A673 (cell line): ENCODE data around the gene AAR2. TPM values are rescaled to one million over a fixed set of nuclear protein-coding genes. Genes with fewer than 3 reads are reported as not detected.

ENCODE experiments used
- BruUV-seq: library from RNA; stranded (reverse); fragments of 400-500 nt; replicated peaks from 2 replicates; lab custom pipeline; 2021; lab: Mats Ljungman, UMichigan
- CTCF ChIA-PET: fragments of 300-600 bp; sonication (Branson Sonifier 250); formaldehyde crosslinking; loops from one replicate; lab custom pipeline; 2022; ENCODE audit warnings: antibody characterized with exemption; lab: Charles Lee
- POLR2A ChIA-PET: fragments of 300-600 bp; sonication (Branson Sonifier 250); formaldehyde crosslinking; loops from one replicate; lab custom pipeline; 2022; ENCODE audit warnings: antibody characterized with exemption; ENCODE audit not compliant: low non-redundant PET; lab: Charles Lee
- DNase-seq: peaks from one replicate; pipeline ENCODE4 v3.0.0-alpha.2; 2015; ENCODE audit warnings: low spot score
- H3K27ac ChIP-seq: fragments of 200-600 bp; sonication (generic); 2 replicates; pipeline ENCODE4 v1.5.1; 2016; ENCODE audit warnings: mixed run types, low read depth, mild to moderate bottlenecking, mixed read lengths, antibody characterized with exemption, low read length; ENCODE audit not compliant: poor library complexity, severe bottlenecking
- H3K27me3 ChIP-seq: fragments of 200-600 bp; sonication (generic); replicated peaks from 2 replicates; pipeline ENCODE4 v1.6.1; 2017; ENCODE audit warnings: mixed run types, low read depth, mild to moderate bottlenecking, mixed read lengths, antibody characterized with exemption, low read length; ENCODE audit not compliant: insufficient read depth, poor library complexity
- H3K36me3 ChIP-seq: fragments of 200-600 bp; sonication (generic); 2 replicates; pipeline ENCODE4 v1.6.1; 2016; ENCODE audit warnings: mixed run types, mild to moderate bottlenecking, mixed read lengths, antibody characterized with exemption, low read length; ENCODE audit not compliant: insufficient read depth, poor library complexity, severe bottlenecking
- H3K4me1 ChIP-seq: fragments of 200-600 bp; sonication (generic); 2 replicates; pipeline ENCODE4 v1.6.1; 2017; ENCODE audit warnings: mixed run types, mild to moderate bottlenecking, mixed read lengths, antibody characterized with exemption, low read length; ENCODE audit not compliant: insufficient read depth, poor library complexity, severe bottlenecking
- H3K4me3 ChIP-seq: fragments of 200-600 bp; sonication (generic); 2 replicates; pipeline ENCODE4 v1.5.1; 2016; ENCODE audit warnings: low read depth, mixed run types, mild to moderate bottlenecking, mixed read lengths, low read length; ENCODE audit not compliant: poor library complexity, severe bottlenecking
- H3K9me3 ChIP-seq: fragments of 200-600 bp; sonication (generic); 2 replicates; pipeline ENCODE4 v1.6.1; 2016; ENCODE audit warnings: mixed run types, low read depth, mild to moderate bottlenecking, mixed read lengths, antibody characterized with exemption, low read length; ENCODE audit not compliant: poor library complexity, severe bottlenecking
- EZH2 ChIP-seq: fragments of 200-600 bp; sonication (generic); IDR thresholded peaks from 2 replicates; pipeline ENCODE4 v1.6.1; 2017; ENCODE audit warnings: borderline replicate concordance, low read depth, mild to moderate bottlenecking, mixed read lengths, antibody characterized with exemption, low read length; ENCODE audit not compliant: poor library complexity, severe bottlenecking
- intact Hi-C: fragments of 100-400 bp; cut with micrococcal nuclease; formaldehyde crosslinking; loops from one replicate; pipeline ENCODE4 v1.10.0; 2022; ENCODE audit not compliant: unreplicated experiment
- total RNA-seq: library from RNA; stranded (reverse); gene quantifications from 2 replicates; pipeline ENCODE4 v1.2.3, GENCODE V29; 2021
- TF ChIP-seq, protein P1 (sequence below): fragments of 300-800, 200-600 bp; sonication (generic); conservative IDR thresholded peaks from 2 replicates; pipeline ENCODE4 v1.5.1; 2017; ENCODE audit warnings: low read depth, mild to moderate bottlenecking, antibody characterized with exemption, low read length, moderate library complexity, mixed read lengths

Gene AAR2
- total RNA-seq, 1 experiment from 2014 or later, result 33.6 TPM

DNA sequence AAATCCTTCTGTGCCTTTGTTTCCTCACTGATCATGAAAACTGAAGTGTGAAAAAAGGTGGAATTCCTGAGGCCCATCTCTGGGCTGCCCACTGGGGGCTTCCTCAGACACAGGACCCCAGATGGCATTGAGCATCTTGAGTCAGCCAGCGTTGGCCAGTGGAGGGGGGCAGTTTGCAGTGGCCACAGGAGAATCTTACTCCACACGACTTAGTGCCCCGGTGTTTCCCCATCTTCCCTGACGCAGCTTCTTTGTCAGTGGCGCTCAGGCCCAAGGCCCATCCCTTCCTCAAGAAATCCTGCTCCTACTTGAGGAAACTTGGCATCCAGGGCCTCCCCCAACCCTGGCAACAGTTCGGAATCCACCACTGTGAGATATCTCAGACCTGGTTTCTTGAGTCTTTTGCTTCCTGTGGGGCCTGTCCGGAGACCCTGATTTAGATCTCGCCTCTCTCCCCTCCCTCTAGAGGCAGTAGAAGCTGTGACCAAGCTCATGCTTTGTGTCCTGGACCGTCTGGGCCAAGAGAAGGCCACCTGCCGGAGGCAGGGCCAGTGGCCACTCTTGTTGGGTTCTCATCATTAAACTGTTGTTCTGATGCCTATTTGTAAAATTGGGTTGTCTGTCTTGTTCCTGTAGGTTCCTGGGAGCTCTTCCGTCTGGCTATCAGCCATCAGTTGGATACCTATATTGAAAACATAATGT is 49.6 kb downstream of the AAR2 start:
- CTCF ChIA-PET, result no interaction called here
- H3K4me1 ChIP-seq, result no peaks in the 10 kb centered on the region

DNA sequence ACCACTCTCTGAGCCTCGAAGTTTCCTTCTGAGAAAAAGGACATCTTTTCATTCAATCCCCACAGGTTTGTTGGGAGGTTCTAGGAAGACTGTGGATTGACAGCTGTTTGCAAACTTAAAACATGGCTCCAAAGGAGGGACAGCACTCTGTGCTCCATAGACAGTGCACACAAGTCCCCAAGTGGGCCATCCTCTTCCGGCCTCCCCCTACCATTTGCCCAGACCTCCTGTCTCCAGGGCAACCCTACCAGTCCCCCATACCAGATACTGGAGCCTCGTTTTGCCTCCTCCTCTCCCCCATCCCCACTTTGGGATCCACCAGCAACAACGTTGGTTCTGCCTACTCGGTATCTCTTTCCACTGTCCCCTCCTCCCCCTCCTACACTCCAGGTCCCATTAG is 61.4 kb downstream of the AAR2 start:
- no peak overlapping the region for H3K4me3 ChIP-seq
- no TSS peak for BruUV-seq
- H3K36me3 ChIP-seq, result no peaks in the 10 kb centered on the region
- CTCF ChIA-PET, result no interaction called here
- no peak overlapping the region for H3K27ac ChIP-seq
- no peaks in the 10 kb centered on the region for H3K4me1 ChIP-seq
- DNase-seq, result no peak
- no peak for TF ChIP-seq EZH2
- TF ChIP-seq, protein P1, sequence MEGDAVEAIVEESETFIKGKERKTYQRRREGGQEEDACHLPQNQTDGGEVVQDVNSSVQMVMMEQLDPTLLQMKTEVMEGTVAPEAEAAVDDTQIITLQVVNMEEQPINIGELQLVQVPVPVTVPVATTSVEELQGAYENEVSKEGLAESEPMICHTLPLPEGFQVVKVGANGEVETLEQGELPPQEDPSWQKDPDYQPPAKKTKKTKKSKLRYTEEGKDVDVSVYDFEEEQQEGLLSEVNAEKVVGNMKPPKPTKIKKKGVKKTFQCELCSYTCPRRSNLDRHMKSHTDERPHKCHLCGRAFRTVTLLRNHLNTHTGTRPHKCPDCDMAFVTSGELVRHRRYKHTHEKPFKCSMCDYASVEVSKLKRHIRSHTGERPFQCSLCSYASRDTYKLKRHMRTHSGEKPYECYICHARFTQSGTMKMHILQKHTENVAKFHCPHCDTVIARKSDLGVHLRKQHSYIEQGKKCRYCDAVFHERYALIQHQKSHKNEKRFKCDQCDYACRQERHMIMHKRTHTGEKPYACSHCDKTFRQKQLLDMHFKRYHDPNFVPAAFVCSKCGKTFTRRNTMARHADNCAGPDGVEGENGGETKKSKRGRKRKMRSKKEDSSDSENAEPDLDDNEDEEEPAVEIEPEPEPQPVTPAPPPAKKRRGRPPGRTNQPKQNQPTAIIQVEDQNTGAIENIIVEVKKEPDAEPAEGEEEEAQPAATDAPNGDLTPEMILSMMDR, result no peak
- intact Hi-C loops, result no loop called here
- no peaks in the 10 kb centered on the region for H3K9me3 ChIP-seq
- peaks cover 4% of the 10 kb centered on the region for H3K27me3 ChIP-seq
- POLR2A ChIA-PET, result no interaction called here

More for the DNA sequence above, 49.6 kb downstream of the AAR2 start:
- no peak overlapping the region for H3K4me3 ChIP-seq
- no peaks in the 10 kb centered on the region for H3K27me3 ChIP-seq
- no peak for DNase-seq
- no peaks in the 10 kb centered on the region for H3K36me3 ChIP-seq
- POLR2A ChIA-PET, result no interaction called here
- no peak overlapping the region for H3K27ac ChIP-seq
- H3K9me3 ChIP-seq, result no peaks in the 10 kb centered on the region
- intact Hi-C loops, result no loop called here
- TF ChIP-seq, protein P1, result no peak
- no peak for TF ChIP-seq EZH2
- no TSS peak for BruUV-seq

DNA sequence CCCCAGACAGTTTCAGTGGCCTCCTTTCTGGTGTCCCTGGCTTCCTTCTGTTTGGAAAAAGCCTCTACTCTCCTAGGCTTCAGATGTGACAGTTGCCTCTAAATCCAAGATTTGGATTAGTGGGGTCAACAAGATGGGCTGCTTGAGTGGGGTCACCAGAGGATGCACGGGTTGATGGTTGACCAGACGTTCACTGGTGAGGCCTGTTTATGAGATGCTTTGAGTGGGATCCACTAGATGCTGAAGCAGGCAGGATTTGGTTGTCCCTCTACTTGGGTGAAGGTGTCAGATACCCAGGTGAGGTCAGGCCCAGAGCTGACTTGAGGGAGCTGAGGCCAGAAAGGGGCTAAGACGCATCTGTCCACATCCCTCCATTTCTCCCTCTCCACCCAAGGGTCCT is 61.8 kb downstream of the AAR2 start:
- POLR2A ChIA-PET, result no interaction called here
- intact Hi-C loops, result no loop called here
- Histone ChIP-seq H3K9me3 (no peaks in the 10 kb centered on the region), H3K4me3 (no peak overlapping the region), H3K4me1 (no peaks in the 10 kb centered on the region), H3K27ac (no peak overlapping the region), H3K36me3 (no peaks in the 10 kb centered on the region), H3K27me3 (peaks cover 4% of the 10 kb centered on the region)
- TF ChIP-seq EZH2, result no peak
- TF ChIP-seq, protein P1, result no peak
- CTCF ChIA-PET, result no interaction called here
- no peak for DNase-seq
- BruUV-seq, result no TSS peak
